IMR-90 (cell line): Measurements from ENCODE around the gene TRIAP1. TPM values are rescaled to one million over a fixed set of nuclear protein-coding genes. Genes with fewer than 3 reads are reported as not detected.
A peak's percentile ranks its signal among the peaks of the same experiment; 100 is the strongest.

Experiments
- ATAC-seq: fragments of 200-7000 bp; cut with Tn5 transposase; 2 replicates; pipeline ENCODE4 v1.9.1; 2020; ENCODE audit warnings: low read depth, mild to moderate bottlenecking, moderate library complexity
- BruUV-seq: library from RNA; stranded (reverse); fragments of 400-500 nt; replicated peaks from 2 replicates; lab custom pipeline; 2021; lab: Mats Ljungman, UMichigan
- CTCF ChIA-PET: fragments of 300-600 bp; formaldehyde crosslinking; extraction: SDS; loops from one replicate; lab custom pipeline; 2021; ENCODE audit warnings: antibody characterized with exemption; lab: Yijun Ruan, JAX
- POLR2A ChIA-PET: fragments of 300-600 bp; sonication (Branson Sonifier 250); formaldehyde crosslinking; loops from one replicate; lab custom pipeline; 2022; ENCODE audit warnings: antibody characterized with exemption; ENCODE audit not compliant: unreplicated experiment; lab: Charles Lee
- DNase-seq: peaks from one replicate; pipeline ENCODE4 v3.0.0; 2013
- H2AFZ ChIP-seq: replicated peaks from 2 replicates; pipeline ENCODE3; 2013; ENCODE audit warnings: low read length, mild to moderate bottlenecking; ENCODE audit not compliant: poor library complexity
- H2AK5ac ChIP-seq: 2 replicates; pipeline ENCODE4 v1.6.1; 2013; ENCODE audit warnings: low read depth, low read length, inconsistent platforms
- H2AK9ac ChIP-seq: replicated peaks from 2 replicates; pipeline ENCODE3; 2013; ENCODE audit warnings: mild to moderate bottlenecking, low read depth, low read length, moderate library complexity; ENCODE audit not compliant: poor library complexity
- H2BK120ac ChIP-seq: 2 replicates; pipeline ENCODE4 v1.6.1; 2013; ENCODE audit warnings: low read depth, low read length, inconsistent platforms
- H2BK15ac ChIP-seq: 3 replicates; pipeline ENCODE4 v1.6.1; 2013; ENCODE audit warnings: low read depth, low read length, inconsistent platforms
- H2BK20ac ChIP-seq: 2 replicates; pipeline ENCODE4 v1.6.1; 2013; ENCODE audit warnings: low read depth, mild to moderate bottlenecking, inconsistent platforms, low read length, moderate library complexity
- H2BK5ac ChIP-seq: 2 replicates; pipeline ENCODE4 v1.6.1; 2013; ENCODE audit warnings: mild to moderate bottlenecking, low read depth, low read length, inconsistent platforms; ENCODE audit not compliant: poor library complexity, severe bottlenecking
- H3K14ac ChIP-seq: replicated peaks from 2 replicates; pipeline ENCODE4 v1.6.1; 2013; ENCODE audit warnings: low read depth, low read length, inconsistent platforms
- H3K18ac ChIP-seq: 2 replicates; pipeline ENCODE4 v1.6.1; 2013; ENCODE audit warnings: low read depth, low read length, control low read depth
- H3K23ac ChIP-seq: 2 replicates; pipeline ENCODE4 v1.6.1; 2013; ENCODE audit warnings: low read depth, low read length, inconsistent platforms
- H3K27ac ChIP-seq: 2 replicates; pipeline ENCODE4 v1.5.1; 2013; ENCODE audit warnings: mild to moderate bottlenecking, control low read depth, low read length; ENCODE audit not compliant: insufficient read depth
- H3K27me3 ChIP-seq: 2 replicates; pipeline ENCODE4 v1.6.1; 2013; ENCODE audit warnings: low read length; ENCODE audit not compliant: control insufficient read depth, insufficient read depth
- H3K36me3 ChIP-seq: 2 replicates; pipeline ENCODE4 v1.6.1; 2013; ENCODE audit warnings: low read length, mixed read lengths; ENCODE audit not compliant: control insufficient read depth, insufficient read depth
- H3K4ac ChIP-seq: 2 replicates; pipeline ENCODE4 v1.6.1; 2013; ENCODE audit warnings: low read depth, low read length, inconsistent platforms
- H3K4me1 ChIP-seq: 2 replicates; pipeline ENCODE4 v1.6.1; 2013; ENCODE audit warnings: low read length, mixed read lengths; ENCODE audit not compliant: control insufficient read depth, insufficient read depth
- H3K4me2 ChIP-seq: 2 replicates; pipeline ENCODE4 v1.6.1; 2013; ENCODE audit warnings: low read depth, mild to moderate bottlenecking, control low read depth, low read length, moderate library complexity
- H3K4me3 ChIP-seq: 2 replicates; pipeline ENCODE4 v1.5.1; 2013; ENCODE audit warnings: low read depth, mild to moderate bottlenecking, control low read depth, low read length, moderate library complexity; ENCODE audit not compliant: insufficient read depth
- H3K56ac ChIP-seq: 2 replicates; pipeline ENCODE4 v1.6.1; 2013; ENCODE audit warnings: low read length, inconsistent platforms; ENCODE audit not compliant: insufficient read depth; ENCODE audit errors: extremely low read depth
- H3K79me1 ChIP-seq, 2 experiments: 2 replicates each; pipeline ENCODE4 v1.6.1; 2013; ENCODE audit warnings: low read length in 2 of 2, inconsistent platforms in 1 of 2, low read depth in 1 of 2
- H3K9ac ChIP-seq: 2 replicates; pipeline ENCODE4 v1.6.1; 2013; ENCODE audit warnings: low read depth, low read length, control low read depth
- H3K9me1 ChIP-seq: 2 replicates; pipeline ENCODE4 v1.6.1; 2013; ENCODE audit warnings: low read length, inconsistent platforms; ENCODE audit not compliant: insufficient read depth
- H3K9me3 ChIP-seq: 2 replicates; pipeline ENCODE4 v1.6.1; 2013; ENCODE audit warnings: low read length; ENCODE audit not compliant: control insufficient read depth, insufficient read depth
- H4K20me1 ChIP-seq: 2 replicates; pipeline ENCODE4 v1.6.1; 2013; ENCODE audit warnings: low read length, inconsistent platforms; ENCODE audit not compliant: insufficient read depth
- H4K5ac ChIP-seq: 2 replicates; pipeline ENCODE4 v1.6.1; 2013; ENCODE audit warnings: mild to moderate bottlenecking, low read depth, low read length, control low read depth
- H4K8ac ChIP-seq, 2 experiments: 2 replicates each; pipeline ENCODE4 v1.6.1; 2013; ENCODE audit warnings: low read depth in 2 of 2, low read length in 2 of 2, control low read depth in 1 of 2, inconsistent platforms in 1 of 2
- H4K91ac ChIP-seq: 2 replicates; pipeline ENCODE4 v1.6.1; 2013; ENCODE audit warnings: low read depth, low read length, inconsistent platforms; ENCODE audit not compliant: insufficient read depth
- BHLHE40 ChIP-seq: fragments of 150-350 bp; IDR thresholded peaks from 2 replicates; pipeline ENCODE4 v1.6.1; 2016; ENCODE audit warnings: mild to moderate bottlenecking, low read depth, low read length
- CHD1 ChIP-seq: IDR thresholded peaks from 2 replicates; pipeline ENCODE4 v1.6.1; 2012; ENCODE audit warnings: low read depth, low read length, improper control_type of control experiment
- FOS ChIP-seq: fragments of 150-350 bp; IDR thresholded peaks from 2 replicates; pipeline ENCODE4 v1.6.1; 2016; ENCODE audit warnings: low read depth, low read length
- MAFK ChIP-seq: IDR thresholded peaks from 2 replicates; pipeline ENCODE4 v1.6.1; 2012; ENCODE audit warnings: low read depth, low read length, improper control_type of control experiment
- MAZ ChIP-seq: IDR thresholded peaks from 2 replicates; pipeline ENCODE4 v1.6.1; 2012; ENCODE audit warnings: low read depth, mild to moderate bottlenecking, low read length, improper control_type of control experiment, moderate library complexity, borderline replicate concordance
- NFE2L2 ChIP-seq: fragments of 150-350 bp; IDR thresholded peaks from 2 replicates; pipeline ENCODE4 v1.6.1; 2016; ENCODE audit warnings: low read depth, mild to moderate bottlenecking, low read length
- POLR2A ChIP-seq: IDR thresholded peaks from 2 replicates; pipeline ENCODE4 v1.6.1; 2012; ENCODE audit warnings: mild to moderate bottlenecking, low read depth, low read length
- RAD21 ChIP-seq: IDR thresholded peaks from 2 replicates; pipeline ENCODE4 v1.6.1; 2012; ENCODE audit warnings: low read length, improper control_type of control experiment
- RCOR1 ChIP-seq: IDR thresholded peaks from 2 replicates; pipeline ENCODE4 v1.6.1; 2012; ENCODE audit warnings: mild to moderate bottlenecking, low read length, improper control_type of control experiment; ENCODE audit not compliant: insufficient replicate concordance
- RFX5 ChIP-seq: IDR thresholded peaks from 2 replicates; pipeline ENCODE4 v1.8.0; 2012; ENCODE audit warnings: low read depth, mild to moderate bottlenecking, low read length, moderate library complexity
- SMC3 ChIP-seq: fragments of 150-350 bp; IDR thresholded peaks from 2 replicates; pipeline ENCODE4 v1.6.1; 2016; ENCODE audit warnings: low read depth, mild to moderate bottlenecking, antibody characterized with exemption, low read length, moderate library complexity
- WGBS, 2 experiments: methylation state at CpG; one replicate each; pipeline versions ENCODE4 v1.1.5 to v1.1.7; 2013; ENCODE audit warnings: missing lambda C conversion rate in 2 of 2; ENCODE audit not compliant: insufficient read length in 1 of 2; ENCODE audit errors: extremely low coverage in 2 of 2; 5-methylcytosine and 5-hydroxymethylcytosine counted together
- dilution Hi-C: fragments of 300-500 bp; cut with HindIII; formaldehyde crosslinking; loops from one replicate; pipeline ENCODE4 v1.14.3; 2018; ENCODE audit warnings: low sequenced_read_pairs; ENCODE audit not compliant: unreplicated experiment
- in situ Hi-C: fragments of 300-500 bp; cut with MboI; formaldehyde crosslinking; loops from 3 replicates; pipeline ENCODE4 v1.14.3; 2019; ENCODE audit warnings: low sequenced_read_pairs, inconsistent platforms, mixed read lengths
- intact Hi-C: fragments of 100-400 bp; cut with micrococcal nuclease; formaldehyde crosslinking; loops from 2 replicates; pipeline ENCODE4 v1.10.0; 2022
- polyA plus RNA-seq, 3 experiments: library from polyadenylated mRNA; depleted of rRNA; stranded (reverse); fragments of >200 nt; gene quantifications; 2 replicates each; pipeline ENCODE4 v1.2.3, GENCODE V29; 2012; ENCODE audit warnings: low replicate concordance in 1 of 3
- total RNA-seq: library from RNA; depleted of rRNA; stranded (reverse); fragments of >200 nt; gene quantifications from 2 replicates; pipeline ENCODE4 v1.2.3, GENCODE V29; 2012
- TF ChIP-seq, protein P1 (sequence below): conservative IDR thresholded peaks from 2 replicates; pipeline ENCODE4 v1.5.1; 2012; ENCODE audit warnings: mild to moderate bottlenecking, low read depth, low read length, improper control_type of control experiment
- TF ChIP-seq, protein P2 (sequence below): fragments of 150-350 bp; IDR thresholded peaks from 2 replicates; pipeline ENCODE4 v1.6.1; 2017; ENCODE audit warnings: mild to moderate bottlenecking, antibody characterized with exemption, low read length, low read depth
- TF ChIP-seq, protein P3 (sequence below): fragments of 150-350 bp; IDR thresholded peaks from 2 replicates; pipeline ENCODE4 v1.6.1; 2016; ENCODE audit warnings: low read depth, mild to moderate bottlenecking, low read length, moderate library complexity, borderline replicate concordance

TRIAP1 gene
- total and polyA plus RNA-seq, 2 of the 4 experiments (the other 2 are of a cell fraction) = 19.2 to 32.3 TPM

DNA sequence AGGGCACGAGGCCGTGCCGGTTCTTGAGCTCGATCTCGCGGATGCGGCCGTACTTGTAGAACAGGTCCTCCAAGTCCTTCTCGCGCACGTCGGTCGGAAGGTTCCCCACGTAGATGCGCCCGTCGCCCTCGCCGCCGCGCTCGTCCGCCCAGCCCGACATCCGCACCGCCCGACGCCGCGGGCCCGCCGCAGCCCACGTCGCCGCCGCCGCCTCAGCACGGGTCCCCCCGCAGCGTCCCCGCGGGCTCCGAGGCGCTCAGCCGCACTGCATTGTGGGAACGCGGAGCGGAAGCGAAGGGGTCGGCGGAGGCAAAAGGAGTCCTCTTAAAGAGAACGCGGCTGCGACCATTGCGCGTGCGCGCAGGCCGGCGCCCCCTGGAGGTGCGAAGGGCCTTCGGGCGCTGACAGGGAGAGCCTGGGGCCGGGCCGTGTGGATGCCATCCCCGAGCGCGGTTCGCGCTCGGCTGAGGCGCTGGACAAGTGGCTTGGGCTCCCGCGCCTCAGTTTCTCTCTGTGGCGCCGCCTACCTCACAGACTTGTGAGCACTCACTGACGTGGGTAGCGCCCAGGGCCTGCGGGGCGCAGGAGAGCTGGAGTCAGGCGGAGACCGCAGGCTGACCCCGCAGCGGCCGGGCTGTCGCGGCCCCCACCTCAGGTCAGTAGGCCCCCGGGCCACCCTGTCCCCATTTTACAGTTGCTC lies 23.4 kb upstream of the TRIAP1 start, which contains the start of gene SRSF9:
SRSF9 (minus strand) TSS at position 299 of the 700 bp plus-strand sequence; CDS start at position 160, 139 bp downstream.
- Histone ChIP-seq H3K4me2 (peak within 1 kb of the TSS; percentile 97), H4K91ac (peak within 1 kb of the TSS; percentile 70)
- TF ChIP-seq RFX5 = no peak
- peak; percentile 72; the same call in 1 of the 2 replicates for TF ChIP-seq MAZ
- TF ChIP-seq RCOR1 = no peak
- TF ChIP-seq NFE2L2 = no peak
- TF ChIP-seq RAD21 = peak; percentile 32; the same call in 1 of the 2 replicates
- TF ChIP-seq POLR2A = peak; percentile 62; the same call in 1 of the 2 replicates
- TF ChIP-seq BHLHE40 = peak; percentile 39; the same call in 1 of the 2 replicates
- no peak for TF ChIP-seq FOS
- TF ChIP-seq, protein P1, sequence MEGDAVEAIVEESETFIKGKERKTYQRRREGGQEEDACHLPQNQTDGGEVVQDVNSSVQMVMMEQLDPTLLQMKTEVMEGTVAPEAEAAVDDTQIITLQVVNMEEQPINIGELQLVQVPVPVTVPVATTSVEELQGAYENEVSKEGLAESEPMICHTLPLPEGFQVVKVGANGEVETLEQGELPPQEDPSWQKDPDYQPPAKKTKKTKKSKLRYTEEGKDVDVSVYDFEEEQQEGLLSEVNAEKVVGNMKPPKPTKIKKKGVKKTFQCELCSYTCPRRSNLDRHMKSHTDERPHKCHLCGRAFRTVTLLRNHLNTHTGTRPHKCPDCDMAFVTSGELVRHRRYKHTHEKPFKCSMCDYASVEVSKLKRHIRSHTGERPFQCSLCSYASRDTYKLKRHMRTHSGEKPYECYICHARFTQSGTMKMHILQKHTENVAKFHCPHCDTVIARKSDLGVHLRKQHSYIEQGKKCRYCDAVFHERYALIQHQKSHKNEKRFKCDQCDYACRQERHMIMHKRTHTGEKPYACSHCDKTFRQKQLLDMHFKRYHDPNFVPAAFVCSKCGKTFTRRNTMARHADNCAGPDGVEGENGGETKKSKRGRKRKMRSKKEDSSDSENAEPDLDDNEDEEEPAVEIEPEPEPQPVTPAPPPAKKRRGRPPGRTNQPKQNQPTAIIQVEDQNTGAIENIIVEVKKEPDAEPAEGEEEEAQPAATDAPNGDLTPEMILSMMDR = peak; percentile 98
- TF ChIP-seq SMC3 = peak; percentile 25; the same call in 1 of the 2 replicates
- TF ChIP-seq CHD1 = no peak; the same call in 1 of the 2 replicates
- TF ChIP-seq, protein P2, sequence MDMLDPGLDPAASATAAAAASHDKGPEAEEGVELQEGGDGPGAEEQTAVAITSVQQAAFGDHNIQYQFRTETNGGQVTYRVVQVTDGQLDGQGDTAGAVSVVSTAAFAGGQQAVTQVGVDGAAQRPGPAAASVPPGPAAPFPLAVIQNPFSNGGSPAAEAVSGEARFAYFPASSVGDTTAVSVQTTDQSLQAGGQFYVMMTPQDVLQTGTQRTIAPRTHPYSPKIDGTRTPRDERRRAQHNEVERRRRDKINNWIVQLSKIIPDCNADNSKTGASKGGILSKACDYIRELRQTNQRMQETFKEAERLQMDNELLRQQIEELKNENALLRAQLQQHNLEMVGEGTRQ = no peak
- TF ChIP-seq MAFK = no peak
- TF ChIP-seq, protein P3, sequence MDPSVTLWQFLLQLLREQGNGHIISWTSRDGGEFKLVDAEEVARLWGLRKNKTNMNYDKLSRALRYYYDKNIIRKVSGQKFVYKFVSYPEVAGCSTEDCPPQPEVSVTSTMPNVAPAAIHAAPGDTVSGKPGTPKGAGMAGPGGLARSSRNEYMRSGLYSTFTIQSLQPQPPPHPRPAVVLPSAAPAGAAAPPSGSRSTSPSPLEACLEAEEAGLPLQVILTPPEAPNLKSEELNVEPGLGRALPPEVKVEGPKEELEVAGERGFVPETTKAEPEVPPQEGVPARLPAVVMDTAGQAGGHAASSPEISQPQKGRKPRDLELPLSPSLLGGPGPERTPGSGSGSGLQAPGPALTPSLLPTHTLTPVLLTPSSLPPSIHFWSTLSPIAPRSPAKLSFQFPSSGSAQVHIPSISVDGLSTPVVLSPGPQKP = no peak

More for the DNA sequence above, 23.4 kb upstream of the TRIAP1 start, which contains the start of gene SRSF9:
- WGBS, 2 experiments = 0% methylated on average over 48 of the region's 88 CpGs; no CpG with 5 or more reads in 1 of the 2 experiments
- peak; percentile 96 for DNase-seq
- BruUV-seq = no TSS peak
- peak within 1 kb of the TSS; percentile 71 for H2AK5ac ChIP-seq
- dilution Hi-C loops = no loop called here
- peak within 1 kb of the TSS; percentile 84 for H2BK5ac ChIP-seq
- peak within 1 kb of the TSS; percentile 80 for H3K4me3 ChIP-seq
- in situ Hi-C loops = no loop called here
- peak within 1 kb of the TSS; percentile 77 for H3K9ac ChIP-seq
- H3K18ac ChIP-seq = peak within 1 kb of the TSS; percentile 51
- H3K27me3 ChIP-seq = no peaks in the 10 kb centered on the region
- peaks cover 15% of the 10 kb centered on the region for H3K36me3 ChIP-seq
- peak within 1 kb of the TSS; percentile 97 for H2AK9ac ChIP-seq
- peak within 1 kb of the TSS; percentile 95 for H3K4ac ChIP-seq
- H3K9me1 ChIP-seq = no peaks in the 10 kb centered on the region; the same call in 1 of the 2 replicates
- no peak within 1 kb of the TSS for H2BK20ac ChIP-seq
- peak within 1 kb of the TSS; percentile 98 for H2AFZ ChIP-seq
- H3K4me1 ChIP-seq = peaks cover 4% of the 10 kb centered on the region; the same call in 1 of the 2 replicates
- no peaks in the 10 kb centered on the region for H3K9me3 ChIP-seq
- H4K8ac ChIP-seq = peak within 1 kb of the TSS; percentile 74 to 92
- H3K56ac ChIP-seq = peak within 1 kb of the TSS; percentile 70
- peak within 1 kb of the TSS; percentile 1; the same call in 1 of the 3 replicates for H2BK15ac ChIP-seq
- peak; percentile 93 for ATAC-seq
- CTCF ChIA-PET = no interaction called here
- H3K23ac ChIP-seq = peak within 1 kb of the TSS; percentile 91
- H2BK120ac ChIP-seq = peak within 1 kb of the TSS; percentile 44; the same call in 1 of the 2 replicates
- H3K79me1 ChIP-seq = peaks cover 11 to 55% of the 10 kb centered on the region in 2 experiments
- peak within 1 kb of the TSS; percentile 82 for H3K14ac ChIP-seq
- H3K27ac ChIP-seq = peak within 1 kb of the TSS; percentile 91
- intact Hi-C loops = loop anchor here (1.0 kb wide), 1 partner anchor 27 kb away; the partner anchor contains the start of gene DYNLL1
- peaks cover 44% of the 10 kb centered on the region for H4K20me1 ChIP-seq
- POLR2A ChIA-PET = no interaction called here
- H4K5ac ChIP-seq = peak within 1 kb of the TSS; percentile 61
